Esophagus muscularis mucosa (tissue), 3 donors: ENCODE results near the gene GNPAT.

Source experiments
- CTCF ChIP-seq, 3 experiments: fragments of 200-600 bp in 2 of 3; fragments of 450-650 bp in 1 of 3; sonication (generic) in 2 of 3; IDR thresholded peaks; one replicate each; pipeline ENCODE4 v1.5.1; 2017 to 2019; ENCODE audit warnings: antibody characterized with exemption in 3 of 3, mild to moderate bottlenecking in 2 of 3, moderate library complexity in 1 of 3
- POLR2A ChIP-seq: fragments of 450-650 bp; IDR thresholded peaks from one replicate; pipeline ENCODE4 v1.6.1; 2017; ENCODE audit warnings: antibody characterized with exemption, moderate library complexity, mild to moderate bottlenecking, low read depth
- POLR2AphosphoS5 ChIP-seq, 2 donors: sonication (generic); formaldehyde crosslinking; IDR thresholded peaks; one replicate each; pipeline ENCODE4 v1.6.1; 2017; ENCODE audit warnings: antibody characterized with exemption in 2 of 2

- TF ChIP-seq CTCF (IDR thresholded peaks at IDR 0.05): no peak
- no peak for TF ChIP-seq POLR2AphosphoS5 (IDR thresholded peaks at IDR 0.05)
- TF ChIP-seq POLR2A: no peak
These were observed 738 bp downstream of the GNPAT start for GRCh38 chr1:231241750-231242149.
